GM19463 (cell line): ENCODE data around the gene SERTAD3.
"Not testable (repeated sequence)": the region's sequence is repeated elsewhere in the genome, so short reads cannot be mapped to it uniquely, and the experiment has no call there.

Experiments used
- ATAC-seq: cut with Tn5 transposase; IDR thresholded peaks from one replicate; pipeline ENCODE4 v1.9.1; 2021; ENCODE audit warnings: mild to moderate bottlenecking, moderate library complexity; ENCODE audit not compliant: unreplicated experiment

The SERTAD3 gene

DNA sequence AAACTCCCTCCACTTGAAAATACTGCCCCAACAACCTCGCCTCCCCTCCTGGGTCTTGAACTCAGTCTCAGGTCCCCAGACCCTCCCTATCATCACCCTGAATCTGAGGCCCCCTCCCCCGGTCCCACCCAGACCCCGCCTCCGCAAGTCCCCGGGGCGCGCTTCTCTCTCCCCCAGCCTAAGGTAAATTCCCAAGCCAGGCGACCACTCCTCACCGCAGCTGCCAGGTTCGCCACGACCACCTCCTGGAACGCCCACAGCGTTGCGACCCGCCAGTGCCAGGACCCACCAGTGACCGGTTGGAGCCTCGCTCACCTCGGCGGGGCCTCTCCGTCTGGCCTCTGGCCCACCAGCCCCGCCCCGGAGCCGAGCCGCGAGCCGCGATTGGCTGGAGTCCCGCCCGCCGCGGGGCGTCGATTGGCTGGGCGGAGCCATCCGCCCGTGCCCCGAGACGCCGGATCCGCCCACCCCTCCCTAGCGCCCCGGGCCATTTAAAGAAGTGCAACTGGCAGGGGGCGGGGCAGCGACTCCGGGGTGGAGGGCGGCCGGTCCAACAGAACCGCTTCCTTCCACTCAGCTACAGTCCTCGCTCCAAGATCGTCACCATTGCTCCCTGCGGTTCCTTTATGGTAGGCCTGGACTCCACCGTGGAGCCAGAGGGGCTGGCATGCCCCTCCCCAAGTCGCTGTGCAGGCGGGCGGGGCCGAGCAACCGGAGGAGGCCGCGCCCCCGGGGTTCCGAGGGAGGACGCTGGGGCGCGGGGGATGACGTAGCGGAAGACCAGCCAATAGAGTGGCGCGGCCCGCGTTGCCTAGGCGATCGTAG is at the start of gene SERTAD3:
SERTAD3 (minus strand) TSS at position 336 of the 825 bp plus-strand sequence. CDS start 2,255 bp downstream, outside the sequence.
- peak; percentile 69 for ATAC-seq

DNA sequence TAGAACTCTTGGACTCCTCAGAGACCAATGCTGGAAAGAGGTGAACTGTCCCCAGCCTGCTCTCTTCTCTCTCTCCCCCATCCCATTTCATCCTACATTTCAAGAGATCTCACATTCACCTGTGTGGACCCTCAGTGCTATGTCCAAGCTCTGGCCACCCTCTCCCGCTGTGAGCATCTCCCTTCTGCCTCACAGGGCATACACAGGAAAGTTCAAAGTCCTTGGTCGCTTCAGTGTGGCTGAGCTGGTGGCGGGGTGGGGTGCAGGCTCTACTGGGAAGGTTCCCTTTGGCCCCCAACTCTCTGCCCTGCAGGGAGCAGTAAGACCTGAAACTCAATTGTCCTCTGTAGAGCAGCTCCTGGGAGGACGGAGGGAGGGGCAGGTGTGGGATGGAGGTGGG is 49.6 kb upstream of the SERTAD3 start:
- no peak for ATAC-seq

DNA sequence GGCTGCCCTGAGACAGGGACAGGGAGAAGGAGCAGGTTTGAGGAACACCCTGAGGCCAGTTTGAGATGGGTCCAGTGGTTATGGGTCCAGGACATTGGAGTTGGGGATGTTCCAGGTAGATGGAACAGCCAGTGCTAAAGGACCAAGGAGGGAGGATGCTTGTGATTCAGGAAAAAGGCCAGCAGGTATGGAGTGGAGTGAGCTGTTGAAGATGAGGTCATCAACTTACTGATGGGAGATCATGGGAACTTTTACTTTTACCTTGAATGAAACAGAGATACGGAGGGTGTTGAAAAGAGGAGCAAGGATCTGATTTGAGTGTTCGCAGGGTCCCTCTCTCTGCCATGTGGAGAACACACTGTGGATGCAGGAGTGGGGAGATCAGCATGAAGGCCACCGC is 48.1 kb upstream of the SERTAD3 start:
- no peak for ATAC-seq

DNA sequence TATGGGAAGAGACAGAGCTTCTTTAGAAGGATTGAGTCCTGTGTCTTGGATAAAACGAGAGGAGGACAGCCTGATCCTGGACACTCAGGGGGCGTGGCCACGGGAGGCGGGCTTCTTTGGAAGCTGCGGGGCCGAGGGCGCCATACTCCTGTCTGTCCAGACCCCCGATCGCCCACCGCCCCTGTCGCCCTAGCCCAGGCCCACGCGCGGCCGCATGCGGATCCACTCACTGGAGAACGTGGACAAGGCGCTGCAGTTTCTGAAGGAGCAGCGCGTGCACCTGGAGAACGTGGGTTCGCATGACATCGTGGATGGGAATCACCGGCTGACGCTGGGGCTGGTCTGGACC is 45.7 kb upstream of the SERTAD3 start:
- no peak for ATAC-seq

DNA sequence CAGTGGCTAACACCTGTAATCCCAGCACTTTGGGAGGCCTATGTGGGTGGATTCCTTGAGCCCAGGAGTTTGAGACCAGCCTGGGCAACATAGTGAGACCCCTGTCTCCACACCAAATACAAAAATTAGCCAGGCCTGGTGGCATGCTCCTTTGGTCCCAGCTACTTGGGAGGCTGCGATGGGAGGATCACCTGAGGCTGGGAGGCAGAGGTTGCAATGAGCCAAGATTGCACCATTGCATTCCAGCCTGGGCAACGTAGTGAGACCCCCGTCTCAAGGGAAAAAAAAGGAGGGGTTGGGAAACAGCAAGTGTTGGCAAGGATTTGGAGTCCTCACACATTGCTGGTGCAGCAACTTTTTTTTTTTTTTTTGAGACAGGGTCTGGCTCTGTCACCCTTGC is 41.9 kb upstream of the SERTAD3 start:
- no peak for ATAC-seq

DNA sequence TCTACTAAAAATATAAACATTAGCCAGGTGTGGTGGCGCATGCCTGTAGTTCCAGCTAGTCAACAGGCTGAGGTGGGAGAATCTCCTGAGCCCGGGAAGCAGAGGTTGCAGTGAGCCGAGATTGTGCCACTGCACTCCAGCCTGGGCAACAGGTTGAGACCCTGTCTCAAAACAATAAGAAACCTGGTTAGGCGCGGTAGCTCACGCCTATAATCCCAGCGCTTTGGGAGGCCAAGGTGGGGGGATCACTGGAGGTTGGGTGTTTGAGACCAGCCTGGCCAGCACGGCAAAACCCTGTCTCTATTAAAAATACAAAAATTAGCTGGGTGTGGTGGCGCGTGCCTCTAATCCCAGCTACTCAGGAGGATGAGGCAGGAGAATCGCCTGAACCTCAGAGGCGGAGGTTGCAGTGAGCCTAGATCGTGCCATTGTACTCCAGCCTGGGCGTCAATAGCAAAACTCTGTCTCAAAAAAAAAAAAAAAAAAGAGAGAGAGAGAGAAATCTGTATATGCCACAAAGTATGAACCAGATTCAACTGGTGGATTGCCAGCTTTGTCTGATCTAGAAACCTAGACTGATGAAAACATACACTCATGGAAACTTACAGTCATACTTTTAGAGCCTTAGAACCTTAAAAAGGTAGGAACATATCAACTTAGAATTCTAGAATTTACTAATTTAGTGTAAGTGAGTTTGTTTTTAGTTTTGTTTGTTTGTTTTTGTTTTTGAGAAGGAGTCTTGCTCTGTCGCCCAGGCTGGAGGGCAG is 31.9 kb upstream of the SERTAD3 start:
- ATAC-seq: not testable (repeated sequence)

DNA sequence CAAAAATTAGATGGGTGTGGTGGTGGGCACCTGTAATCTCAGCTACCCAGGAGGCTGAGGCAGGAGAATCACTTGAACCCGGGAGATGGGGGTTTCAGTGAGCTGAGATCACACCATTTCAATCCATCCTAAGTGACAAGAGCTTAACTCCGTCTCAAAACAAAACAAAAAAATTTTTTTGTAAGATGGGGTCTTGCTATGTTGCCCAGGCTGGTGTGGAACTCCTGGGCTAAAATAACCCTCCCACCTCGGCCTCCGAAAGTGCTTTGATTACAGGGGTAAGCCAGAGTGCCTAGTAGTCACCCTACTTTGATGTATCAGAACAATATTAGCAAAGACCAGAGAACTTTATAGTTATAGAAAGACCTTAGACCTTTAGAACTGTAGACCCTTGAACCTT is 30.6 kb upstream of the SERTAD3 start:
- no peak for ATAC-seq

DNA sequence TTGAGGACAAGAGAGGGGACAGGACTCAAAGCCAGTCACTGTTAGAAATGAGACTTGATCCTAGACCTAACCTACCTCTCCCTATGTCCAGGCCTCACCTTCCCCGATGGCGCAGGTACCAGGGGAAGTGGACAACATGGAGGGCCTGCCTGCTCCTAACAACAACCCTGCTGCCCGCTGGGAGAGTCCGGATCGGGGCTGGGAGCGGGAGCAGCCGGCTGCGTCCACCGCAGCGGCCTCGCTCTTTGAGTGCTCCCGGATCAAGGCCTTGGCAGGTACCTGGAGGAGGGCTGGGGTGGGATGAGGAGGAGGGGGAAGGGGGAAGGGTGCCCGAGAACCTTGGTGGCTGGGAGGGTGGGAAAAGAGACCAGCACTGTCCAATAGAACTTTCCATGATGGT is 28.4 kb upstream of the SERTAD3 start:
- ATAC-seq: no peak

DNA sequence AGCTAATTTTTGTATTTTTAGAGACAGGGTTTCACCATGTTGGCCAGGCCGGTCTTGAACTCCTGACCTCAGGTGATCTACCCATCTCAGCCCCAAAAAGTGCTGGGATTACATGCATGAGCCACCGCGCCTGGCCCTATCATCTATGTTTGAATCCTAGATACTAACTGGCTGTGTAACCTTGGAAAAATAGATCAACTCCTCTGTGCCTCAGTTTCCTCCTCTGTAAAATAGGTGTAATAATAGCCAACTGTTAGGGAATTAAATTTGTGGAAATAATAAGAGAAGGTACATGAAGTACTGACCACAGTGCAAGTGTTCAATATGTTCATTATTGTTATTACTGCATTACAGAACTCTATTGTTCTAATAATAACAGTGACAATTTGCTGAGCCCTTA is 27.0 kb upstream of the SERTAD3 start:
- no peak for ATAC-seq

GRCh38 chr19:40469011-40469410 is 24.9 kb upstream of the SERTAD3 start:
- no peak for ATAC-seq

- ATAC-seq: no peak
Observed at GRCh38 chr19:40466985-40467734, 23.0 kb upstream of the SERTAD3 start, which contains the start of gene SPTBN4. SPTBN4 (plus strand) TSS chr19:40467001; CDS start chr19:40472622, 5,621 bp downstream.

DNA sequence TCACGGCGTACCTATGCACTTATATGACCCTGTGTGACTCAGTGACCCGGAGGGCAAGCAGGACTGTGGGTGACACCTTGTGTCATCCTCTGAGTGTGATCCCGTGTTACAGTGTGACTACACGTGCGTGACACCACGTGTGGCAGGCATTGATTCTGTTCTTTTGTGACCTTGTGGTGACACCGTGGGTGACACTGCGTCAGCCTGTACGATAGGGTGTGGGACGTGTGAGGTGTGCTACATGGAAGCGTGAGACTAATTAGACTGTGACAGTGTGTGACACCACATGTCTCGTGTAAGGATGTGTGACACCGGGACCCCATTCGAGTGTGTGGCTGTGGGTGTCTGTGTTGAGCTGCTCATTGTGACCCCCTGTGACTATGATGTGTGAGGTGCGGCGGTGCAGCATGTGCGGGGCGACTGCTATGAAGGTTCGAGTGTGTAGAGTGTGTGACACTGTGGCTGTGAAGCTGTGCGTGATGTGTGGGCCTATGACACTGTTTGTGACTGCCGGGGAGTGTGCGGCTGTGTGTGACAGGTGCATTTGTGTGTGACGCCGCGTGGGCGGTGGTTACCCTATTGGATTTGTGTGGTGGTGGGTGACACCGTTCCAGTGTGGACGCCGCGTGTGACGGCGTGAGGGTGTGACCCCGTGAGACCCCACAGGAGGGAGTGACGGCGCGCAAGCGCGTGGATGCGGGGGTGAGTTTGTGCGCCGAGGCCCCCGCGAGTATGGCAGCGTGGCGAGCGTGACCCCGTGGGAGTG is 22.3 kb upstream of the SERTAD3 start:
- peak; percentile 18 for ATAC-seq

DNA sequence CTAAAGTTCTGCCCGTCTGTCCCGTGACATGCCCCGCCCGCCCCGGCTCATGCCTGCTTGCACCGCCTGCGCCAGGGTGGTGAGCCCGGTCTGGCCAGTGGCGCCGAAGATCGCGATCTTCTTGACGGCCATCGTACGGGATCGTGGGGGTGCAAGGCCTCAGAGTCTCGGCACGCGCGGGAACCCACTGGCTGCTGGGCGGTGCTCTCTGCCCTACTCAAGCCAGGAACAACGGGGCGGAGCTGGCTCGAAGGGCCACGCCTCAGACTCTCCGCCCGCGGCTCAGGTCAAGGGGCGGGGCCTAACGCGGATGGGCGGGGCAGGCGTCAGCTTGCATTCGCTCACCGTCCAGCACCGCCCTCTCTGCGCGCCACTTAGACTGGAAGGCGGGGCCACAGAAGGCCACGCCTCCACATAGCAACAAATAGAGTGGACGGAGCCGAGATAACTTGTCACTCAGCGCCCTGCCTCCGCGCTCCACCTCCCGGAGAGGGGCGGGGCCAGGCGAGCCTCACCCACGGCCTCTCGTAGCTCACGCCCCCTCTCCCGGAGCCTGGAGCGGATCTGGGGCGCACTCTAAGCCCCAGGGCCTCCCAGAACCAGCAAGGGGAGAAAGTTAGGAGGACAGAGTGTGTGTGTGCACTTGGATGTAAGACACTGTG is 21.6 kb upstream of the SERTAD3 start, which contains the start of gene BLVRB:
BLVRB (minus strand) TSS at position 189 of the 662 bp plus-strand sequence; CDS start at position 132, 57 bp downstream.
- peak; percentile 84 for ATAC-seq

- no peak for ATAC-seq
Observed at GRCh38 chr19:40465025-40465556, 21.0 kb upstream of the SERTAD3 start.

- no peak for ATAC-seq
Observed at GRCh38 chr19:40464059-40465024, 20.2 kb upstream of the SERTAD3 start.

- not testable (repeated sequence) for ATAC-seq
Observed at GRCh38 chr19:40463587-40464037, 19.5 kb upstream of the SERTAD3 start.

DNA sequence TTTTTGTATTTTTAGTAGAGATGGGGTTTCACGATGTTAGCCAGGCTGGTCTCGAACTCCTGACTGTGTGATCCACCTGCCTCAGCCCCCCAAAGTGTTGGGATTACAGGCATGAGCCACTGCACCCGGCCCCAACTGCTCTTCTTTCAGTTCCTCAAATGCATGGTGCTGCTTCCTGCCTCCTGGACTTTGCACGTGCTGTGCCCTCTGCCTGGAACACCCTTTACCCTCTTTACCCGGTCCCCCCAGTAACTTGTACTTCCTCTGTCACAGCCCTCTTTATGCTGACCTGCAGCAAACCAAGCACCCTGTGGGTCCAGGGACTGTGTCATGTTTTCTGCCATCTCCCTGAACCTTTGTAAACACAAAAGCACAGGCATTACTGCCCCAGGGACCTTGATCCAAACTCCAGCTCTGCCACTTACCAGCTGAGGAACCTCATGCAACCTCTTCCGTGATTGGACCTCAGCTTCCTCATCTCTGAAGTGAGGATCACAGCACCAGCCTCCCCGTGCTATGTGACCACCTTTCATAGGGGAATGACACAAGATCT is 17.6 kb upstream of the SERTAD3 start:
- no peak for ATAC-seq

GRCh38 chr19:40460185-40460584 is 16.1 kb upstream of the SERTAD3 start:
- no peak for ATAC-seq
